Liver (tissue), 3 donors: Measurements from ENCODE around the gene ANXA3.

Experiments used
- CTCF ChIP-seq: fragments of 150-350 bp; IDR thresholded peaks from 2 replicates; pipeline ENCODE4 v1.5.1; 2017; ENCODE audit warnings: improper control_type of control experiment, low read depth, low read length; ENCODE audit not compliant: missing input control
- EGR1 ChIP-seq, 2 donors: IDR thresholded peaks; 2 replicates each; pipeline ENCODE4 v1.6.1; 2016 to 2018; ENCODE audit warnings: antibody characterized with exemption in 2 of 2, low read depth in 2 of 2
- FOXA1 ChIP-seq: IDR thresholded peaks from 2 replicates; pipeline ENCODE4 v1.6.1; 2016; ENCODE audit warnings: antibody characterized with exemption
- GABPA ChIP-seq, 2 donors: IDR thresholded peaks in 1 of 2; conservative IDR thresholded peaks in 1 of 2; 2 replicates each; pipeline ENCODE4 v1.6.1; 2016; ENCODE audit warnings: antibody characterized with exemption in 2 of 2, mild to moderate bottlenecking in 1 of 2, moderate library complexity in 1 of 2
- JUND ChIP-seq, 2 donors: IDR thresholded peaks; 2 replicates each; pipeline ENCODE4 v1.6.1; 2016; ENCODE audit warnings: antibody characterized with exemption in 2 of 2
- MAX ChIP-seq: IDR thresholded peaks from 2 replicates; pipeline ENCODE4 v1.6.1; 2016; ENCODE audit warnings: antibody characterized with exemption
- NR2F2 ChIP-seq: IDR thresholded peaks from 2 replicates; pipeline ENCODE4 v1.6.1; 2016; ENCODE audit warnings: antibody characterized with exemption
- RAD21 ChIP-seq, 2 donors: IDR thresholded peaks; 2 replicates each; pipeline ENCODE4 v1.6.1; 2016; ENCODE audit warnings: antibody characterized with exemption in 2 of 2, mild to moderate bottlenecking in 2 of 2
- REST ChIP-seq: IDR thresholded peaks from 2 replicates; pipeline ENCODE4 v1.6.1; 2016; ENCODE audit warnings: antibody characterized with exemption, mild to moderate bottlenecking
- RXRA ChIP-seq, 2 donors: IDR thresholded peaks; 2 replicates each; pipeline ENCODE4 v1.6.1; 2017 to 2018; ENCODE audit warnings: antibody characterized with exemption in 2 of 2, mild to moderate bottlenecking in 1 of 2
- SP1 ChIP-seq: IDR thresholded peaks from 2 replicates; pipeline ENCODE4 v1.6.1; 2018; ENCODE audit warnings: antibody characterized with exemption, mild to moderate bottlenecking
- YY1 ChIP-seq: IDR thresholded peaks from 2 replicates; pipeline ENCODE4 v1.6.1; 2016; ENCODE audit warnings: antibody characterized with exemption, mild to moderate bottlenecking
- ZBTB33 ChIP-seq: IDR thresholded peaks from 2 replicates; pipeline ENCODE4 v1.6.1; 2016; ENCODE audit warnings: antibody characterized with exemption
- donor health status: healthy.
- donor health status: healthy.

- no peak for TF ChIP-seq RAD21 (IDR thresholded peaks at IDR 0.05)
- no peak for TF ChIP-seq MAX
- no peak for TF ChIP-seq CTCF
- no peak for TF ChIP-seq SP1
- no peak for TF ChIP-seq GABPA (IDR thresholded peaks at IDR 0.05 in 1 of 2, conservative IDR thresholded peaks at IDR 0.05 in 1 of 2)
- no peak for TF ChIP-seq YY1
- TF ChIP-seq JUND (IDR thresholded peaks at IDR 0.05) = no peak
- no peak for TF ChIP-seq REST
- no peak for TF ChIP-seq NR2F2
- TF ChIP-seq FOXA1 = no peak
- no peak for TF ChIP-seq ZBTB33
- TF ChIP-seq EGR1 (IDR thresholded peaks at IDR 0.05; ENCODE audit: low read depth in 2 of 2) = no peak
- TF ChIP-seq RXRA (IDR thresholded peaks at IDR 0.05) = no peak
Observed at GRCh38 chr4:78647272-78647671, 95.7 kb downstream of the ANXA3 start.
